GM12864 (cell line): Measurements from ENCODE around the gene TSPAN10.
"Not testable (repeated sequence)": the region's sequence is repeated elsewhere in the genome, so short reads cannot be mapped to it uniquely, and the experiment has no call there.

Source experiments
- DNase-seq: peaks from one replicate; pipeline ENCODE4 v3.0.0-alpha.2; 2011; ENCODE audit warnings: low read depth
- H3K4me3 ChIP-seq: 2 replicates; pipeline ENCODE4 v1.5.1; 2011; ENCODE audit warnings: mild to moderate bottlenecking, low read depth, low read length, control low read depth
- CTCF ChIP-seq: IDR thresholded peaks from 2 replicates; pipeline ENCODE4 v1.5.1; 2011; ENCODE audit warnings: low read depth, mild to moderate bottlenecking, moderate library complexity, low read length, control low read depth, inconsistent platforms; ENCODE audit errors: missing control alignments

The TSPAN10 gene

GRCh38 chr17:81612172-81612970 is 24.6 kb upstream of the TSPAN10 start:
- no peak for TF ChIP-seq CTCF
- DNase-seq = no peak
- H3K4me3 ChIP-seq = no peak overlapping the region

- TF ChIP-seq CTCF = no peak
- H3K4me3 ChIP-seq = no peak overlapping the region
- DNase-seq = no peak
Measured at GRCh38 chr17:81615401-81615930, 21.5 kb upstream of the TSPAN10 start.

GRCh38 chr17:81616877-81617276 is 20.1 kb upstream of the TSPAN10 start:
- TF ChIP-seq CTCF = no peak
- no peak for DNase-seq
- H3K4me3 ChIP-seq = no peak overlapping the region

- not testable (repeated sequence) for DNase-seq, H3K4me3 ChIP-seq
Measured at GRCh38 chr17:81618307-81618706, 18.7 kb upstream of the TSPAN10 start.

GRCh38 chr17:81621494-81622130 is 15.4 kb upstream of the TSPAN10 start:
- no peak overlapping the region for H3K4me3 ChIP-seq
- DNase-seq = no peak
- no peak for TF ChIP-seq CTCF

- no peak for DNase-seq
- H3K4me3 ChIP-seq = no peak overlapping the region
- no peak for TF ChIP-seq CTCF
Measured at GRCh38 chr17:81630274-81630673, 6.7 kb upstream of the TSPAN10 start.

GRCh38 chr17:81631482-81631881 is 5.5 kb upstream of the TSPAN10 start:
- TF ChIP-seq CTCF = no peak
- DNase-seq = no peak
- H3K4me3 ChIP-seq = no peak overlapping the region
